ENCODE data around the gene MICU1. TPM values are rescaled to one million over a fixed set of nuclear protein-coding genes. Genes with fewer than 3 reads are reported as not detected.

MICU1 gene
- total RNA-seq, 2 experiments from 2014 or later: 27.2 to 33.6 TPM

- no peak overlapping the region for H3K27ac ChIP-seq (ENCODE audit: low read depth, low read length, poor library complexity, severe bottlenecking)
- no peaks in the 10 kb centered on the region for H3K9me3 ChIP-seq (ENCODE audit: low read length)
- intact Hi-C loops (cut with micrococcal nuclease; ENCODE audit: unreplicated experiment): no loop called here
- H3K4me1 ChIP-seq (ENCODE audit: insufficient read depth, low read length, poor library complexity, severe bottlenecking): no peaks in the 10 kb centered on the region
- ChIA-PET CTCF (ENCODE audit: unreplicated experiment) (no interaction called here), POLR2A (interaction anchor here (0.6 kb wide), 1 partner anchor 1585 kb away, joined by 4 read pairs; no protein-coding TSS in a partner anchor)
- DNase-seq (ENCODE audit: low spot score): no peak
- H3K79me2 ChIP-seq (ENCODE audit: insufficient read depth, low read depth, low read length): no peaks in the 10 kb centered on the region
- no peaks in the 10 kb centered on the region for H3K36me3 ChIP-seq (ENCODE audit: insufficient read depth, low read length)
- no peak overlapping the region for H3K4me3 ChIP-seq (ENCODE audit: low read depth, low read length, poor library complexity, severe bottlenecking)
- H2AFZ ChIP-seq (ENCODE audit: low read length): no peak overlapping the region
- no peak overlapping the region for H3K4me2 ChIP-seq (ENCODE audit: low read length)
- H3K9me2 ChIP-seq (ENCODE audit: insufficient read depth, low read length): no peaks in the 10 kb centered on the region
- TF ChIP-seq EZH2phosphoT487 (IDR thresholded peaks at IDR 0.05; ENCODE audit: borderline replicate concordance, low read depth, low read length) (no peak), CTCF (conservative IDR thresholded peaks at IDR 0.05; ENCODE audit: low read length) (no peak)
- no peaks in the 10 kb centered on the region for H4K20me1 ChIP-seq (ENCODE audit: insufficient read depth, low read length)
- no TSS peak for BruUV-seq (replicated peaks)
Observed at GRCh38 chr10:72424561-72424960, 201.3 kb downstream of the MICU1 start.

DNA sequence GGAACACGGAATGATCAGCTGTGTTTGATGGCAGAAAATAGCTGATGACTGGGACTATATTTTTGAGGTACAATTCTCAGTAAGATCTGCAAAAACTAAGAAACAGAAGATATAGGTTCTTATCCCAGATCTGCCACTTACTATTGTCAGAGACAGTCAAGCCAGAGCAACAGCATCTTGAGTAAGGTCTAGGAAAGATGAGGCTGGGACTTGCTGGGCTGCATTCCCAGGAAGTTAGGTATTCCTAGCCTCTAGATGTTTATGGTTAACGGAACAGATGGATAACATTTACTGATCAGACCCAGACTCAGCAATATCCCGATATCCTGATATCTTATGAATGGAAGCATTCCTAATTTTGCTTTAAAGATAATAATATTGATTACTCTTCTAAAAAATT is 202.5 kb downstream of the MICU1 start:
- Histone ChIP-seq H4K20me1 (ENCODE audit: insufficient read depth, low read length) (no peaks in the 10 kb centered on the region), H3K9me2 (ENCODE audit: insufficient read depth, low read length) (no peaks in the 10 kb centered on the region), H3K36me3 (ENCODE audit: insufficient read depth, low read length) (no peaks in the 10 kb centered on the region), H2AFZ (ENCODE audit: low read length) (no peak overlapping the region), H3K4me1 (ENCODE audit: insufficient read depth, low read length, poor library complexity, severe bottlenecking) (no peaks in the 10 kb centered on the region), H3K27ac (ENCODE audit: low read depth, low read length, poor library complexity, severe bottlenecking) (no peak overlapping the region), H3K9me3 (ENCODE audit: low read length) (no peaks in the 10 kb centered on the region), H3K79me2 (ENCODE audit: insufficient read depth, low read depth, low read length) (no peaks in the 10 kb centered on the region), H3K4me2 (ENCODE audit: low read length) (no peak overlapping the region), H3K4me3 (ENCODE audit: low read depth, low read length, poor library complexity, severe bottlenecking) (no peak overlapping the region)
- DNase-seq (ENCODE audit: low spot score): no peak
- BruUV-seq (replicated peaks): no TSS peak
- TF ChIP-seq EZH2phosphoT487 (IDR thresholded peaks at IDR 0.05; ENCODE audit: borderline replicate concordance, low read depth, low read length): no peak
- no peak for TF ChIP-seq CTCF (conservative IDR thresholded peaks at IDR 0.05; ENCODE audit: low read length)
- intact Hi-C loops (cut with micrococcal nuclease; ENCODE audit: unreplicated experiment): no loop called here
- ChIA-PET CTCF (ENCODE audit: unreplicated experiment) (no interaction called here), POLR2A (no interaction called here)

DNA sequence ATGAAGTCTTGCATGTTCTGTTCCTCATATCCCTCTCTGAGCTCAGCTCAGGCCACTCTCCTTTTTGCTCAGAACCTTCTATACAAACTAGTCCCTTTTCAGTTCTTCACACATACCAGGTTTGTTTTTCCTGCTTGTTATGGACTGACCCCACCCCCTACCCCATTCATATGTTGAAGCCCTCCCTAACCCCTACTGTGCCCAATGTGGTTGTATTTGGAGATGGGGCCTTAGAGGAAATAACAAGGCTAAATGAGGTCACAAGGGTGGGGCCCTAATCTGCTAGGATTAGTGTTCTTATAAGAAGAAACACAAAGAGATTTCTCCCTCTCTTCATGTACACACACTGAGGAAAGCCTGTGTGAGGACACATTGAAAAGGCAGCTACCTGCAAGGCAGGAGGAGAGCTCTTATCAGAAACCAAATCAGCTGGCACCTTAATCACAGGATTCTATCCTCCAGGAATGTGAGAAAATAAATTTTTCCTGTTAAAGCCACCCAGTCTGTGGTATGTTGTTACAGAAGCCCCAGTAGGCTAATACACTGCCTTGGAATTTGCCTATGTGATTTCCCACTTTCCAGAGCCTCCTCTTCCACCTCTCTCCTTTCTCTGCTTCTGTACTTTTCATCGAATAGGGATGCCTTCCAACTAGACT is 203.9 kb downstream of the MICU1 start:
- H4K20me1 ChIP-seq (ENCODE audit: insufficient read depth, low read length): no peaks in the 10 kb centered on the region
- BruUV-seq (replicated peaks): TSS peak; percentile 42

More for the DNA sequence above, 203.9 kb downstream of the MICU1 start:
- TF ChIP-seq CTCF (conservative IDR thresholded peaks at IDR 0.05; ENCODE audit: low read length) (no peak), EZH2phosphoT487 (IDR thresholded peaks at IDR 0.05; ENCODE audit: borderline replicate concordance, low read depth, low read length) (no peak)
- POLR2A ChIA-PET: interaction anchor here (0.6 kb wide), 2 partner anchors 35 to 167 kb away, joined by 3 read pairs; no protein-coding TSS in a partner anchor
- H3K9me2 ChIP-seq (ENCODE audit: insufficient read depth, low read length): no peaks in the 10 kb centered on the region
- no peaks in the 10 kb centered on the region for H3K79me2 ChIP-seq (ENCODE audit: insufficient read depth, low read depth, low read length)
- no peak overlapping the region for H3K4me2 ChIP-seq (ENCODE audit: low read length)
- H3K27ac ChIP-seq (ENCODE audit: low read depth, low read length, poor library complexity, severe bottlenecking): no peak overlapping the region
- no peaks in the 10 kb centered on the region for H3K9me3 ChIP-seq (ENCODE audit: low read length)
- no peak overlapping the region for H2AFZ ChIP-seq (ENCODE audit: low read length)
- intact Hi-C loops (cut with micrococcal nuclease; ENCODE audit: unreplicated experiment): no loop called here
- no peaks in the 10 kb centered on the region for H3K36me3 ChIP-seq (ENCODE audit: insufficient read depth, low read length)
- DNase-seq (ENCODE audit: low spot score): no peak
- CTCF ChIA-PET (ENCODE audit: unreplicated experiment): no interaction called here
- no peak overlapping the region for H3K4me3 ChIP-seq (ENCODE audit: low read depth, low read length, poor library complexity, severe bottlenecking)
- H3K4me1 ChIP-seq (ENCODE audit: insufficient read depth, low read length, poor library complexity, severe bottlenecking): no peaks in the 10 kb centered on the region

Data from OCI-LY7 (cell line).